WTC11 (cell line): Measurements from ENCODE around the gene SCARB2.

Source experiments
- AFF4 ChIP-seq: sonication (generic); formaldehyde crosslinking; IDR thresholded peaks from 2 replicates; pipeline ENCODE4 v1.8.1; 2023; ENCODE audit warnings: mild to moderate bottlenecking, missing genetic modification reagents, borderline replicate concordance
- CREB1 ChIP-seq: sonication (generic); formaldehyde crosslinking; IDR thresholded peaks from 2 replicates; pipeline ENCODE4 v1.8.0; 2023; ENCODE audit warnings: mild to moderate bottlenecking, missing genetic modification reagents
- CTCF ChIP-seq: fragments of 200-600 bp; IDR thresholded peaks from 2 replicates; pipeline ENCODE4 v1.8.0; 2022; ENCODE audit warnings: antibody characterized with exemption
- E2F1 ChIP-seq: sonication (generic); formaldehyde crosslinking; IDR thresholded peaks from 2 replicates; pipeline ENCODE4 v1.8.0; 2022; ENCODE audit warnings: mild to moderate bottlenecking, missing genetic modification reagents
- ELF4 ChIP-seq: sonication (generic); formaldehyde crosslinking; IDR thresholded peaks from 2 replicates; pipeline ENCODE4 v1.8.1; 2022; ENCODE audit warnings: low read depth, mild to moderate bottlenecking, moderate library complexity, missing genetic modification reagents
- GABPB1 ChIP-seq: sonication (generic); formaldehyde crosslinking; IDR thresholded peaks from 2 replicates; pipeline ENCODE4 v1.8.1; 2023; ENCODE audit warnings: mild to moderate bottlenecking, missing genetic modification reagents
- IRF1 ChIP-seq: sonication (generic); formaldehyde crosslinking; IDR thresholded peaks from 2 replicates; pipeline ENCODE4 v1.8.0; 2023; ENCODE audit warnings: missing genetic modification reagents
- IRF2 ChIP-seq: sonication (generic); formaldehyde crosslinking; IDR thresholded peaks from 2 replicates; pipeline ENCODE4 v1.8.0; 2022; ENCODE audit warnings: low read depth, missing genetic modification reagents, borderline replicate concordance
- MAX ChIP-seq: sonication (generic); formaldehyde crosslinking; IDR thresholded peaks from 2 replicates; pipeline ENCODE4 v1.8.0; 2022; ENCODE audit warnings: mild to moderate bottlenecking, missing genetic modification reagents
- MLX ChIP-seq: sonication (generic); formaldehyde crosslinking; IDR thresholded peaks from 2 replicates; pipeline ENCODE4 v1.8.1; 2023; ENCODE audit warnings: mild to moderate bottlenecking, missing genetic modification reagents, moderate library complexity
- SP1 ChIP-seq: sonication (generic); formaldehyde crosslinking; conservative IDR thresholded peaks from 2 replicates; pipeline ENCODE4 v1.8.1; 2022; ENCODE audit warnings: missing genetic modification reagents
- USF2 ChIP-seq: sonication (generic); formaldehyde crosslinking; IDR thresholded peaks from 2 replicates; pipeline ENCODE4 v1.8.1; 2023; ENCODE audit warnings: mild to moderate bottlenecking, missing genetic modification reagents, moderate library complexity
- ZNF416 ChIP-seq: fragments of 250-450 bp; sonication (Bioruptor Pico); IDR thresholded peaks from 2 replicates; pipeline ENCODE4 v1.9.0; 2021; ENCODE audit warnings: mild to moderate bottlenecking, inconsistent platforms
- ZNF512 ChIP-seq: sonication (generic); formaldehyde crosslinking; IDR thresholded peaks from 2 replicates; pipeline ENCODE4 v1.8.1; 2022; ENCODE audit warnings: missing genetic modification reagents, borderline replicate concordance

GRCh38 chr4:76232681-76233080 is 19.1 kb upstream of the SCARB2 start:
- TF ChIP-seq USF2 (CRISPR knock-in tag): no peak
- no peak for TF ChIP-seq CTCF
- no peak for TF ChIP-seq IRF2 (CRISPR knock-in tag)
- TF ChIP-seq SP1 (CRISPR knock-in tag): no peak
- TF ChIP-seq ZNF416 (CRISPR knock-in tag): no peak
- no peak for TF ChIP-seq MAX (CRISPR knock-in tag)
- TF ChIP-seq GABPB1 (CRISPR knock-in tag): no peak
- no peak for TF ChIP-seq AFF4 (CRISPR knock-in tag)
- TF ChIP-seq IRF1 (CRISPR knock-in tag): no peak
- no peak for TF ChIP-seq E2F1 (CRISPR knock-in tag)
- TF ChIP-seq CREB1 (CRISPR knock-in tag): no peak
- TF ChIP-seq ZNF512 (CRISPR knock-in tag): no peak
- TF ChIP-seq MLX (CRISPR knock-in tag): no peak
- no peak for TF ChIP-seq ELF4
